HCT116 (cell line): ENCODE results near the gene CREBBP. TPM values are rescaled to one million over a fixed set of nuclear protein-coding genes. Genes with fewer than 3 reads are reported as not detected.

Experiments
- ATAC-seq: fragments of 200-7000 bp; cut with Tn5 transposase; 2 replicates; pipeline ENCODE4 v1.9.1; 2020; ENCODE audit warnings: mild to moderate bottlenecking, moderate library complexity
- BruUV-seq: library from RNA; stranded (reverse); fragments of 400-500 nt; replicated peaks from 2 replicates; lab custom pipeline; 2021; lab: Mats Ljungman, UMichigan
- CTCF ChIA-PET: fragments of 300-600 bp; sonication (Branson Sonifier 250); formaldehyde crosslinking; loops from one replicate; lab custom pipeline; 2021; ENCODE audit warnings: antibody characterized with exemption; lab: Charles Lee
- POLR2A ChIA-PET: fragments of 300-600, 350-600 bp; sonication (Branson Sonifier 250); formaldehyde crosslinking; loops from one replicate; lab custom pipeline; 2021; ENCODE audit warnings: antibody characterized with exemption; lab: Charles Lee
- RAD21 ChIA-PET, 2 experiments: fragments of 300-600 bp; sonication (Branson Sonifier 250); formaldehyde crosslinking; loops; one replicate each; lab custom pipeline; 2023; ENCODE audit warnings: low total read pairs in 2 of 2; ENCODE audit not compliant: uncharacterized antibody in 2 of 2, unreplicated experiment in 2 of 2, low non-redundant PET in 1 of 2; lab: Charles Lee
- DNase-seq: peaks from one replicate; pipeline ENCODE4 v3.0.0-alpha.2; 2010; ENCODE audit warnings: low read depth, low spot score
- H2AFZ ChIP-seq: fragments of 200-600 bp; shearing (Covaris generic), sonication (generic); 2 replicates; pipeline ENCODE4 v1.6.1; 2017; ENCODE audit warnings: low read depth, mixed run types, mixed read lengths, antibody characterized with exemption, low read length; ENCODE audit not compliant: poor library complexity, severe bottlenecking
- H3K27ac ChIP-seq: 2 replicates; pipeline ENCODE4 v1.5.1; 2012; ENCODE audit warnings: low read depth, low read length
- H3K27me3 ChIP-seq: fragments of 200-600 bp; sonication (generic); 2 replicates; pipeline ENCODE4 v1.6.1; 2016; ENCODE audit warnings: mixed run types, low read length, mixed read lengths; ENCODE audit not compliant: insufficient read depth
- H3K36me3 ChIP-seq, 2 experiments: fragments of 200-500 bp in 1 of 2; fragments of 200-600 bp in 1 of 2; sonication (Bioruptor generic) in 1 of 2; sonication (generic) in 1 of 2; 2 replicates each; pipeline versions ENCODE4 v1.5.1 to v1.6.1; 2014 to 2016; ENCODE audit warnings: low read length in 2 of 2, inconsistent platforms in 1 of 2, mixed read lengths in 1 of 2, mixed run types in 1 of 2; ENCODE audit not compliant: insufficient read depth in 2 of 2, control insufficient read depth in 1 of 2
- H3K4me1 ChIP-seq, 2 experiments: fragments of 200-600 bp in 1 of 2; sonication (generic) in 1 of 2; 2 replicates each; pipeline versions ENCODE4 v1.5.1 to v1.6.1; 2012 to 2017; ENCODE audit warnings: low read length in 2 of 2, inconsistent platforms in 1 of 2, mild to moderate bottlenecking in 1 of 2, mixed read lengths in 1 of 2, mixed run types in 1 of 2, moderate library complexity in 1 of 2; ENCODE audit not compliant: insufficient read depth in 2 of 2, control insufficient read depth in 1 of 2
- H3K4me2 ChIP-seq: fragments of 200-600 bp; sonication (generic); 2 replicates; pipeline ENCODE4 v1.6.1; 2017; ENCODE audit warnings: mixed run types, low read length, mixed read lengths
- H3K4me3 ChIP-seq, 2 experiments: fragments of 200-600 bp in 1 of 2; sonication (generic) in 1 of 2; replicated peaks in 1 of 2; 2 replicates each; pipeline ENCODE4 v1.5.1; 2011 to 2016; ENCODE audit warnings: low read length in 2 of 2, control low read depth in 1 of 2, low read depth in 1 of 2, mild to moderate bottlenecking in 1 of 2, mixed read lengths in 1 of 2, mixed run types in 1 of 2
- H3K79me2 ChIP-seq: fragments of 200-600 bp; sonication (generic); 2 replicates; pipeline ENCODE4 v1.6.1; 2017; ENCODE audit warnings: mild to moderate bottlenecking, mixed run types, low read length, moderate library complexity, mixed read lengths; ENCODE audit not compliant: insufficient read depth
- H3K9ac ChIP-seq: fragments of 200-600 bp; sonication (generic); 2 replicates; pipeline ENCODE4 v1.6.1; 2016; ENCODE audit warnings: low read length, mixed read lengths
- H3K9me2 ChIP-seq: fragments of 200-600 bp; sonication (generic), shearing (Covaris generic); 2 replicates; pipeline ENCODE4 v1.6.1; 2017; ENCODE audit warnings: mixed run types, mild to moderate bottlenecking, moderate library complexity; ENCODE audit not compliant: insufficient read depth
- H3K9me3 ChIP-seq, 2 experiments: fragments of 200-500 bp in 1 of 2; fragments of 200-600 bp in 1 of 2; sonication (Bioruptor generic) in 1 of 2; sonication (generic) in 1 of 2; 2 replicates each; pipeline ENCODE4 v1.6.1; 2014 to 2017; ENCODE audit warnings: low read length in 2 of 2, mixed read lengths in 2 of 2, inconsistent platforms in 1 of 2, low read depth in 1 of 2, mild to moderate bottlenecking in 1 of 2, mixed run types in 1 of 2, moderate library complexity in 1 of 2; ENCODE audit not compliant: control insufficient read depth in 1 of 2, insufficient read depth in 1 of 2
- H4K20me1 ChIP-seq: fragments of 200-600 bp; sonication (generic), shearing (Covaris generic); 2 replicates; pipeline ENCODE4 v1.6.1; 2017; ENCODE audit warnings: mixed run types, mild to moderate bottlenecking, moderate library complexity; ENCODE audit not compliant: insufficient read depth
- CEBPB ChIP-seq: IDR thresholded peaks from 2 replicates; pipeline ENCODE4 v1.6.1; 2012; ENCODE audit warnings: low read depth
- CTCF ChIP-seq, 3 experiments: fragments of 200-600 bp in 1 of 3; sonication (generic) in 1 of 3; IDR thresholded peaks in 2 of 3; conservative IDR thresholded peaks in 1 of 3; 2 replicates each; pipeline ENCODE4 v1.5.1; 2012 to 2017; ENCODE audit warnings: low read depth in 2 of 3, low read length in 2 of 3, antibody characterized with exemption in 1 of 3, borderline replicate concordance in 1 of 3, control low read depth in 1 of 3, mild to moderate bottlenecking in 1 of 3, mixed read lengths in 1 of 3, mixed run types in 1 of 3, moderate library complexity in 1 of 3; ENCODE audit not compliant: insufficient read depth in 1 of 3
- EGR1 ChIP-seq: IDR thresholded peaks from 2 replicates; pipeline ENCODE4 v1.6.1; 2012; ENCODE audit warnings: low read depth
- ELF1 ChIP-seq: IDR thresholded peaks from 2 replicates; pipeline ENCODE4 v1.6.1; 2012; ENCODE audit warnings: low read depth, borderline replicate concordance
- EZH2 ChIP-seq: fragments of 200-600 bp; sonication (generic); IDR thresholded peaks from 2 replicates; pipeline ENCODE4 v1.6.1; 2017; ENCODE audit warnings: antibody characterized with exemption, mixed run types
- EZH2phosphoT487 ChIP-seq: fragments of 200-600 bp; IDR thresholded peaks from 2 replicates; pipeline ENCODE4 v1.6.1; 2018; ENCODE audit warnings: antibody characterized with exemption, borderline replicate concordance
- FOSL1 ChIP-seq: IDR thresholded peaks from 2 replicates; pipeline ENCODE4 v1.6.1; 2012; ENCODE audit warnings: low read depth
- JUND ChIP-seq: IDR thresholded peaks from 2 replicates; pipeline ENCODE4 v1.6.1; 2012
- POLR2A ChIP-seq: IDR thresholded peaks from 2 replicates; pipeline ENCODE4 v1.7.0; 2011; ENCODE audit warnings: borderline replicate concordance; ENCODE audit not compliant: insufficient read depth, insufficient read length; ENCODE audit errors: extremely low read depth
- POLR2AphosphoS5 ChIP-seq: IDR thresholded peaks from 2 replicates; pipeline ENCODE4 v1.6.1; 2011; ENCODE audit warnings: mild to moderate bottlenecking, low read depth, low read length, moderate library complexity
- SIN3A ChIP-seq: IDR thresholded peaks from 2 replicates; pipeline ENCODE4 v1.6.1; 2012; ENCODE audit warnings: low read depth
- SP1 ChIP-seq: IDR thresholded peaks from 2 replicates; pipeline ENCODE4 v1.6.1; 2012; ENCODE audit warnings: low read depth
- SRF ChIP-seq: IDR thresholded peaks from 2 replicates; pipeline ENCODE4 v1.6.1; 2012; ENCODE audit warnings: low read depth
- TCF7L2 ChIP-seq: IDR thresholded peaks from 2 replicates; pipeline ENCODE4 v1.7.0; 2011; ENCODE audit warnings: borderline replicate concordance, inconsistent platforms; ENCODE audit not compliant: insufficient read depth, insufficient read length; ENCODE audit errors: extremely low read depth
- ZFX ChIP-seq: fragments of 450-650 bp; IDR thresholded peaks from 2 replicates; pipeline ENCODE4 v1.6.1; 2017
- ZNF274 ChIP-seq: fragments of 200-500 bp; sonication (Bioruptor generic); IDR thresholded peaks from 2 replicates; pipeline ENCODE4 v1.6.1; 2014; ENCODE audit warnings: mild to moderate bottlenecking, low read depth, low read length, inconsistent platforms
- intact Hi-C: fragments of 100-400 bp; cut with micrococcal nuclease; formaldehyde crosslinking; loops from 2 replicates; pipeline ENCODE4 v1.10.0; 2022
- total RNA-seq: library from RNA; stranded (reverse); gene quantifications from one replicate; pipeline ENCODE4 v1.2.1, GENCODE V29; 2021; ENCODE audit not compliant: unreplicated experiment
- TF ChIP-seq, protein P1 (sequence below): IDR thresholded peaks from 2 replicates; pipeline ENCODE4 v1.6.1; 2012
- TF ChIP-seq, protein P2 (sequence below): IDR thresholded peaks from 2 replicates; pipeline ENCODE4 v1.6.1; 2012

Gene CREBBP
- total RNA-seq, 1 experiment from 2014 or later = 42.7 TPM

GRCh38 chr16:3908951-3909437 is 28.5 kb upstream of the CREBBP start:
- intact Hi-C loops = no loop called here
- no peaks in the 10 kb centered on the region for H3K79me2 ChIP-seq
- H3K4me1 ChIP-seq = no peaks in the 10 kb centered on the region
- H4K20me1 ChIP-seq = no peaks in the 10 kb centered on the region
- no peaks in the 10 kb centered on the region for H3K36me3 ChIP-seq
- ChIA-PET RAD21 (no interaction called here), POLR2A (no interaction called here), CTCF (no interaction called here)
- H3K9me2 ChIP-seq = no peaks in the 10 kb centered on the region
- H3K9me3 ChIP-seq = no peaks in the 10 kb centered on the region
- no peak for DNase-seq
- BruUV-seq = no TSS peak
- TF ChIP-seq CTCF (IDR thresholded peaks at IDR 0.05 in 2 of 3, conservative IDR thresholded peaks at IDR 0.05 in 1 of 3; ENCODE audit: borderline replicate concordance in 1 of 3, insufficient read depth in 1 of 3, low read depth in 2 of 3, low read length in 2 of 3) = no peak
- TF ChIP-seq EZH2 = no peak
- no peak for TF ChIP-seq SIN3A
- TF ChIP-seq CEBPB = no peak
- TF ChIP-seq ELF1 = no peak
- no peak for TF ChIP-seq ZFX
- TF ChIP-seq EZH2phosphoT487 = no peak
- TF ChIP-seq, protein P1, sequence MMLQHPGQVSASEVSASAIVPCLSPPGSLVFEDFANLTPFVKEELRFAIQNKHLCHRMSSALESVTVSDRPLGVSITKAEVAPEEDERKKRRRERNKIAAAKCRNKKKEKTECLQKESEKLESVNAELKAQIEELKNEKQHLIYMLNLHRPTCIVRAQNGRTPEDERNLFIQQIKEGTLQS = no peak
- TF ChIP-seq POLR2AphosphoS5 = no peak
- no peak for TF ChIP-seq SRF
- TF ChIP-seq JUND = no peak
- no peak for TF ChIP-seq SP1
- TF ChIP-seq POLR2A = no peak
- TF ChIP-seq TCF7L2 = no peak
- TF ChIP-seq ZNF274 = no peak
- TF ChIP-seq EGR1 = no peak
- TF ChIP-seq, protein P2, sequence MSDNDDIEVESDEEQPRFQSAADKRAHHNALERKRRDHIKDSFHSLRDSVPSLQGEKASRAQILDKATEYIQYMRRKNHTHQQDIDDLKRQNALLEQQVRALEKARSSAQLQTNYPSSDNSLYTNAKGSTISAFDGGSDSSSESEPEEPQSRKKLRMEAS = no peak
- TF ChIP-seq FOSL1 = no peak
- no peak overlapping the region for H3K9ac ChIP-seq
- H3K27me3 ChIP-seq = no peaks in the 10 kb centered on the region
- no peak overlapping the region for H3K4me2 ChIP-seq
- no peak overlapping the region for H3K27ac ChIP-seq
- no peak overlapping the region for H2AFZ ChIP-seq
- H3K4me3 ChIP-seq = no peak overlapping the region
- ATAC-seq = no peak
